HG03432 (cell line): ENCODE data around the gene KEL.

Experiments
- ATAC-seq: cut with Tn5 transposase; IDR thresholded peaks from one replicate; pipeline ENCODE4 v1.9.1; 2021; ENCODE audit warnings: mild to moderate bottlenecking, moderate library complexity; ENCODE audit not compliant: unreplicated experiment

The KEL gene

DNA sequence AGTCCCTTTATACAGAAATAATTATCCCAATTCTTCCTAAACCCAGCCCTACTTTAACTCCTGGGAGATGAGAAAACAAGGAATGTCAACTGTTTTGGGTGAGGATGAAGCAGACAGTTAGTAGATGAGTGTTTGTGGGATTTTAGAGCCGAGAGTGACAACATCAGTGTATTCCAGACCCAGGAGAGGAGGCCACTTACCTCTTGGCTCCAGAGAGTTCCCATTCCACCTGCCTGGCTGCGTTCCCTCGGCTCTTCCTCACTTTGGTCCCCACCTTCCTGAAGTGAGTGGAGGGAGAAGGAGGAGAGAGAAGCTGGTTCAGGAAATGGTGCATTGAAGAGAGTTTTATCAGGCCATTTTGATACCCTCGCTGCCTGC, 579 bp downstream of the KEL start:
- ATAC-seq, result no peak

DNA sequence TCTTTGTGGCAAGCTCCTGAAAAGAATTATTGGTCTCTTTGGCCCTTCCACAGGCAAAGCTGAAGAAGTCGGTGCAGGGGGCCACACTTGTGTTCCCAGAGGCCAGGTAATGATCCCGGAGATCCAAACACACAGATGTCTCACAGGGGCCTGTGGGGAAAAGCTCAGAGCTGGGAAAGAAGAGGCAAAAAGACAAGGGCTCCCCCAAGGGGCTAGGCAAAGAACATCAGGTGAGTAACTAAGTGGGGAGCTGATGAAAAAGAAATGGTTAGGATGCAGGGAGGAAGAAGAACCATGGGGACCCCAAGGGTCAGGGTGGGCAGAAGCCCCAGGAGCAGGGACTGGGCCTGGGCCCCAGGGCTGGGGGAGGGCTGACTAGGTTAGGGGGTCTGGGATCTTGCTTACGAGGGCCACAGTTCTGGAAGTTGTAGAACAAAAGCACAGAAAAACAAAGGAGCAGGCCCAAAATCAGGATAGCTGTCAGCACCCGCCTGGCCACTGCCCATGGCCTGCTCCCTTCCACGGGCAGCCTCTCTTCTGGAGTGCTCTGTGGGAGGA, 1.1 kb downstream of the KEL start:
- no peak for ATAC-seq

DNA sequence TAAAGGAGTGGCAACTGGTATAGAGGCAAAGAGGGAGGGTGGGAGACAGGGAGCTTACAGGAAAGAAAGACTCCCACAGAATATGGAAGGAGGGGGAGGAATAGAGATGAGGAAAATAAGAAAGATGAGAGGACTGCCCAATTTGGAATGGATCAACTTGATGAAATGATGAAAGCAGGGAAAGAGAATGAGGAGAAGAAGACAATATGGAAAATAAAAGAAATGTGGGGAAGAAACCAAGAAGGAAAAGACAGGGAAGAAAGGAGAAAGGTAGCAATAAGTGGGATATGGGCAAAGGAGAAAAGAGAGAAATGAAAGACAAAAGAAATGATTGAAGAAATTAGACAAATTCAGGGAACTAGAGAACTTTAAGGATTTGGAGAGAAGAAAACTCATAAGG, 3.0 kb downstream of the KEL start:
- ATAC-seq, result no peak

DNA sequence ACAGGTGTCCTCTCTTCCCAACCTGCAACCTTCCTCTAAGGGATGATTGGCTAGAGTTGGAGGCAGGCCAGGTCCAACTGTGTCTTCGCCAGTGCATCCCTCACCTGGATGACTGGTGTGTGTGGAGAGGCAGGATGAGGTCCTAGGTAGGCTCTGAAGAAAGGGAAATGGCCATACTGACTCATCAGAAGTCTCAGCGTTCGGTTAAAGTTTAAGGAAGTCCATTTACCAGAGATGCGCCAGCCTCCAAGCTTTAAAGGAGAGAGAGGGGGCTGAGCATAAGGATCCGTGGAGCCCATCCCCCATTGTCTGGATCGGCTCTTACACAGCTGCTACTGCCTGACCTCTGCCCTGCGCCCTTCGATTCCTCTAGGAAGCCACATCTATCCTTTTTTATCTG, 4.4 kb downstream of the KEL start:
- no peak for ATAC-seq

DNA sequence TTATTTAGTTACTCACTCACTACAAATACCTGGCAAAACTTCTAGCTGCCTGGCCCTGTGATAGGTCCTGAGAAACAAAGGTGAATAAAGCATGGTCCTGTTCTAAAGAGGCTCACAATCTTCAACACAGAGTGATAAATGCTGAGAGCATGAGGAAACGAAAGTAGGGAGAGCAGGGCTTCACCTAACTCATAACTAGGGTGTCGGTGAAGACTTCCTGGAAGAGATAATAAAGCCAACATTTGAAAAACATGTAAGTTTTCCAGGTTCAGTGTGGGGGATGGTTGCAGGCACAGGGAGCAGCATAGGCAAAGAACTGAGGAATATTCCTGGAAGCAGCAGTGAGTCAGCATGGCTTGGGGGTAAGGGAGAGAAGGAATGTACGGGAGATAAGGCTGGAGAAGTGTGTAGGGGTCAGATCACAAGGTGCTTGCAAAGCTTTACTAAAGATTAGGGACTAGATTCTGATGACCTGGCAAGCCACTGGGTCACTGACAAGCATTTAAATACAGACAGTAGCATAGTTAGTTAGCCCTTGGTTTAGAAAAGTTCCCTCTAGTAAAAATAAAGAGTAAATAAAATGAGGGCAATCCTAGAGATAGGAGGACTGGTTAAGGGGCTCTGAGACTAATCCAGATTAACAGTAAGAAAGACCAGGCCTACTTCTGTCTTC, 5.1 kb downstream of the KEL start:
- ATAC-seq, result no peak

DNA sequence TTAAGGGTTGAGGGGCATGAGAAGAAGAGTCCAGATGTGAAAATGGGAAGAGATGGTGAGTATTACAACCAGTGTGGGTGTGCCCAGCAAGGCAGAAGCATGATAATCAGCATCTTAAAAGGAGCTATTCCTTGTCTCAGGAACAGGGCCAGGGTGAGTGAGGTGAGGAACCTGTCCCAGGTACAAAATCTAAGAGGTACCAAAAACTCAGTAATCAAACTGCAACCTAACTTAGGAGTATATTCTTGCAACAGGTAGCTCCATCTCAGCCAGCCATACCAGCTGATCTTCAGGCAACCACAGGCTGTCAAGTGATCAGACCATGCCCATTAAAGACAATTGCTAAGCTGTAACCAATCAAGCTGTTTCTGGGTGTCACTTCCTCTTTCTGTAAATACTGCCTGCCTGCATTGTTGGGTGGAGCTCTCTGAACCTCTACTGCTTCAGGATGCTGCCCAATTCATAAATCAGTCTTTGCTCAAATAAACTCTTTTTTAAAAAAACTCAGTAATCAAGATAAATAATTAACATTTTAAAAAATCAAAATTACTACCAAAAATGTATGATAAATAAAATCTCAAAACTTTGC, 7.4 kb downstream of the KEL start:
- ATAC-seq, result no peak

DNA sequence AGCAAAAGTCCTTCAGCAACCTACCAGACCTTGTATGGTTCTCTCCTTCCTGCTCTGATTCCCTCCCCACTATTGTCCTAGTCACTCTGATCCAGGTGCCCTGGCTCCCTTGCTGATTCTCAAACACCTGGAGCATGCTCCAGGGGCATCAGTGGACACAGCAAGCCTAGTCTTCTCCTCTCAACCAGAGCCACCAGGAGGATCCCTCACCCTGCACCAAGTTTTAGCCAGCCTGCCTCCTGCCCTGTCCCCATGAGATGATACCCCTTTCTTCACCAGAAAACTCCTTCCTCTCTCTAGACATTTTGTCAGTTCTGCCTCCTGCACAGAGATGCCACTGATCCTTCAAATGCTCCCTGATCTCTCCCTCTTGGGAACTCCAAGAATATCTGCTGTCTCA, 11.9 kb downstream of the KEL start:
- ATAC-seq, result no peak

DNA sequence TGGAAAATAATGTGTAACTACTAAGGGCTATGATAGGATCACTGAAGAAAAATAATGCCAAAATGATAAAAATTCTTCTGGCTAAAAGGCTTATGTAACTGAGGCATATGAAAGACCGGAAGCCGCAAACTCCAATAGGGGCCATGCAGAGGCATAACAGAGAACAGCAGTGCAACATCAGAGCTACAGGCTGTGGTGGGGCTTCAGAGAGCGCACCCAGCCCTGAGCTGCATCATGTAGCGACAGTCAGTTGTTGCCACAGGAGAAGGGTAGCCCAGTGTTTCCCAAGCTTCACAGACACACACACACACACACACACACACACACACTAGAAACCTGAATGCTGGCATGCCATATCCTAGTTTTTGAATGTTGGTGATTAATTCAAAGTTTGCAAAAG, 13.6 kb downstream of the KEL start:
- no peak for ATAC-seq

DNA sequence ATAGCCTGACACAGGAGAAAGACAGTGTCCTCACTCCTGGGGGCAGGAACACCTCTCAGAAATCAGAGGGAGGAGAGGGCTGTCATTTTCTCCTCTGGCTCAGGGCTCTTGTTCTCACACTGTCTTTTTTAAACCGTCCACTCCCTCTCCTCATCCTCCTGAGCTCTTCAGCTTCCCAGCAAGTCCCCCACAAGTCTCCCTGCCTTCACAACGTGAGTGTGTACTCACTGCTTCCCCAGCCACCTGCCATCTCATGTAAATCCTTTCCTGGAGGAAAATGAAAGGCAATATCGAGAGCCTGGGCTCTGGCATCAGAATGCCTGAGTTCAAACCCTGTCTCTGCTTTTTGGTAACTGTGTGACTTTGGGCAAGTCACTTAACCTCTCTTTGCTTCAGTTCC, 17.2 kb downstream of the KEL start:
- ATAC-seq, result no peak

DNA sequence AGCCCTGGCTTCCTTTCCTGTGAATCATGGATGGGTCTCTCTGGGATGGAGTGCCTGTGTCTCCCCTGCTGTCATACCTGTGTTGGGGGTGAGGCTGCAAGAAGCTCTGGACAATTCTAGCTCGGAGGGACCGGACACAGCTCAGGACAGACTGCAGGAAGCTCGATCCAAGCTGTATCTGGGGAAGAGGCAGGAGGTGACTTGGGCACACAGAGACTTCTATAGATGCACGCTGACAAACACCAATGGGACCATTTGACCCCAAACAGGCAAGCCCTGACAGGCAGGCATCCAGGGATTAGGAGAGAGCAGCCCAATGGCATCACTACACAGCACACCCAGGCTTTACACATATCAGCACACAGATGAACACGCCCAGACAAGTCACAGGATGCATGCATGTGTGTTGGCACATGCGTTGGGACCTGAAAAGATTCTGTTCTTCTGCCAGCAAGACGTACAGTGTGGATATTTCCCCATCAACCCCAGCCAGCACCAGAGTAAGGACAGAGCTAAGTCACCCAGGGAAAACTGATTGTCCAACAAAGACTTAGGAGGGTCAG, 18.4 kb downstream of the KEL start:
- no peak for ATAC-seq

DNA sequence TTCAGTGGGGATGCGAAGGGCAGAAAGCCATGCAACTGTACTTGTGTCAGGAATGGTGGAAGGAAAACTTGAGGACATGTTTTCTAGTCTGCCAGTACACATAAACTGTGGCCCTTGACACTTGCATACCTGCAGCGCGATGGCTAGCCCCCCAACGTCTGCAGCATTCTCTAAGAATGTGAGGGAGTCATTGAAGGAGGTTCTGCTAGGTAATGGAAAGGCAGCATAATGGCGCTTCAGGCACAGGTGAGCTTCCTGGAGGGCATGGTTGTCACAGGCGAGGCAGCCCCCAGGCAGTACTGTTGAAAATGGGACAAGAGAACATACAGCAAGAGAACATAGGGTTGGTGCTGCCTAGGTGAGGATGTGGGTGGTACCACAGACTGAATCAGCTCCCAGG, 19.4 kb downstream of the KEL start:
- ATAC-seq, result no peak

DNA sequence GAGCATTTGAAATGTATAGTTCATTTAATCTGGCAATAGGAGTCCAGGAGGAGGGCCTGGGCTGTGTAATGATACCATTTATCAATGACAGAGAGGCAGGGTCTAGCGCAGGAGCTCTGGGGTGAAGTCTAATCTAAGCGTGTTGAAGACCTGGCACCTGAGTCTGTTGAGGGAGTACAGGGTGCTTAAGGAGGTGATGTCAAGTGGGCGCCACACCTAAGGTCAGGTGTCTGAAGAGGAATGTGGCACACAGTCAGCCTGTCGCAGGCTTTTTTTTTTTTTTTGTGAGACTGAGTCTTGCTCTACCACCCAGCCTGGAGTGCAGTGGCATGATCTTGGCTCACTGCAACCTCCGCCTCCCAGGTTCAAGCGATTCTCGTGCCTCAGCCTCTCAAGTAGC, 20.6 kb downstream of the KEL start:
- no peak for ATAC-seq

DNA sequence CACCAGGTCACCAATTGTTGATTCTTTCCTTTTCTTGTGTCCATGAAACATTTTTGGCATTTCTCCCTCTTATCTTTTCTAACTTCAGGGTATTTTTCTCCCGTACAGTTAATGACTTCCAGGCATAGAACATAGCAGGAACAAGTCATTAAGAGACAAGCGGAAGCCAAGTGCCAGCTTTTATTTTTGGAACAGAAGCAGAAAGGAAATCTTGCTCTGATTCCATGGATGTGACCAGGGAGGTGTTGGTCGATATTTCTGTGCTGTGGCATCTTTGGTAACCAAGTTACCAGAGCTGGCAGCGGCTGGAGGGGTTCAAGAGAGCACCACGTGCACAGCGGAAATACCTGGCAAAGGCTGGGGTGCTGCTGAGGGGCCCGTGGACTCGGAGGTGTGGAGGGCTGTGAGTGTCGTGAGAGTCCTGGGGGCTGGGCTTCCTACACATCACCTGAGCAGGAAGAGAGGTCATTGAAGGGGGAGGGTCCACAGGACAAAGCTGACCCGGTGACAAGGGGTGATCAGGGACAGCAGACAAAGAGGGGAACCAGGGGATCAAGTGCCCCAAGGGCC, 21.1 kb downstream of the KEL start:
- no peak for ATAC-seq

DNA sequence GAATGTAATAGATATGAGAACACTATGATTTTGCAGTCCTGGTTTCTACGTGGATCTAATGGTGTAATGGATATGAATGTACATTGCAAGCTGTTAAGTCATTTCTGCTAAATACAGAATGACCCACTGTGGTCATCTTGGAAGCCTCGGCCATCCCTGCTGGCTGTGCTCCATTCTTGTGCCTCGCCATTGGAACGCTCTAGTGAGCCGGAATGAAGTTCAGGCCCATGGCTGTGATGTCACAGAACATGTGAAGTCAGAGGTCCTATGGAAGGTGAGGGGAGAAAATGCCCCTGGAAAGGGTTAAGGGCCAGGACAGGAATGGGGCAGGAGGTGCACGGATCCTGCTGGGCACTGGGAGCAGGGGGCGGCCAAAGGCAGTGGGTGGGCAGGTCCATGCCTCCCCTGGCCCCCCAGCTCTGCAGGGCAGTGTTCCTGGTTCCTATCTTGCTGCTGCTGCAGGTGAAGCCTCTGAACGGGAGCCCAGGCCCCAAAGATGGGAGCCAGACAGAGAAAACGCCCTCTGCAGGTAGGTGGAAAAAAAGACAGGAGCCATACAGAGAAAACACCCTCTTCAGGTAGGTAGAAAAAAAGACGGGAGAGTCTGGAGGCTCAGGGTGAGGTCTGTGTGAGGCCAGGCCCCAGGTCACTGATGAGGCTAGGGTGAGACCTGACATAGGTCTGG, 22.8 kb downstream of the KEL start, which contains the start of gene LLCFC1:
Gene LLCFC1 (plus strand): TSS at position 259 of the 685 bp plus-strand sequence. CDS start 138 bp downstream, at position 397.
- peak; percentile 39 for ATAC-seq

DNA sequence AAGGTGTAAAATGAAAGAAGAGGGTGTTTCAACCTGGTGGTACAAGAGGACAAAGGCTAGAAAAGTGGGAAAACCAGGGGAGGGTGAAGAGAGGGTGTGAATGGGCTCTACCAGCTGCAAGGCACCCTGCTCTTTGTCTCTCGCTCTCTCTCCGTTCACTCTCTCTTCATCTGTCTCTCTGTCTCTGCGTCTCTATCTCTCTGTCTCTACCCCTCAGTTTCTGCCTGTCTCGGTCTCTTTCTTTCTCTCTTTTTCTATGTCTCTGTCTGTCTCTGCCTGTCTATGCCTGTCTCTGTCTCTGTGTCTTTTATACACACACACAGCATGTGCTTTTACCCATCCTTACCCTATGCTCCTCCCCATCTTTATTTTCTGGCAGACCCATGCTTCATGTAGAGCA, 23.6 kb downstream of the KEL start:
- no peak for ATAC-seq

DNA sequence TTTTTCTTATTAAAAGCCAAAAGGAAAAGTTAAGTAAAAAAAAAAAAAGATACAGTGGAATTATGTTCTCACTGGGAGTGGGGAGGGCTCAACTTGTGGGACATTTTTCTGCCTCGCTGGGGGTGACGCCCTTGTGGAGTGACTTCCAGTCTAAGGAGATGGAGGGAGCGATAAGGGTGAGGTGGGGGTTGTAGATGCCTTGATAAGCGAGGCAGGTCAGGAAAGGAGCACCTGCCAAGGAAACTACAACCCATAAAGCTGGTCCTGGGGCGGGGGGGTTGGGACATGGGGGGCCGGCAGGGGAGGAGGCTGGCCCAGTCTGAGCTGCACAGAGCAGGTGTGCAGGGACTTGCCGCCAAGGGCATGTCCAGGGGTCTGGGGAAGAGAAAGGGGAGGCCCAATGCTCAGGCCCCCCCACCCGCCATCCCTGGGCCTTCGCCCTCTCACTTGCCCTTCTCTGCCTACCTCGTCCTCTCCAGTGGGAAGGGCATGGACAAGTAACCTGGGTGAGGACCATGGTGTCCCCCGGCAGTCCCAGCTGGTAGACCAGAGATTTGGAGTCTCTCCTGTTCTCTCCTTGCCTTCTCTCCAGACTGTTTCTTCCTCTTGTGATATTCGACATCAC, 26.1 kb downstream of the KEL start:
- no peak for ATAC-seq

DNA sequence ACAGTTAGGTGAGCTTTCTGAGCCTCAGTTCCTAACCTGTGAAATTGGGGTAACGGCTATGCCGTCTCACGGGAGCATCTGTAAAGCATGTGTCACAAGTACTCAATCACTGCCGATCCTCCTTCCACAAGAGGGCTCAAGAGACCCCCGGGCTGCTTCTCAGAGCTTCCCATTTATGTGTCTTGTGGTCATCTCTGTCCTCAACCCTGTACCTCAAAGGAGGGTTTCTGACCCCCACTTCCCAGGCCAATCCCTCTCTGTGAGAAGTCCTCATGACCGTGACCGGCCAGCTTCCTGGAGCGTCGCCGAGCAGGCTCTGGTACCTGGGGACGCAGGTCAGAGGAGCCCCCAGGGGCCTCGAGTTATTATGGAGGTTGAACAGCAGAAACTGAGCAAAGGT, 28.1 kb downstream of the KEL start:
- ATAC-seq, result no peak

DNA sequence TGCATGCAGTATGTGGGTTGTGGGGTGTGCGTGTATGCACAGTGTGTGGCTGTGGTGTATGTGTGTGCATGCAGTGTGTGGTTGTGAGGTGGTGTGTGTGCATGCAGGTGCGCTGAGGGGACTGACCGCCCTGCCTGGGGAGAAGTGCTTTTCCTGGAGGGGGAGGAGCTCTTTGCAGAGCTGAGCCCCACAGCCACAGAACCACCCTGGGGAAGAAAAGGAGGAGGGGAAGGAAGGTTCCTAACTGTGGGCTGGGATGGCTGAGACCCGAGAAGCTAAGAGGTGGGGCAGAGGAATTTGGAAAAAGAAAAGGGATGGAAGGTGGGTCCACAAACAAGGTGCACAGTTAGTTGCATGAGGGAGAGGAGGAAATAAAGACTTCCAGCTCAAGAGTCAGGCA, 28.5 kb downstream of the KEL start, which contains the start of gene TRPV5:
Gene TRPV5 (minus strand): TSS at position 123 of the 400 bp plus-strand sequence. CDS start 287 bp downstream, outside the sequence.
- no peak for ATAC-seq

DNA sequence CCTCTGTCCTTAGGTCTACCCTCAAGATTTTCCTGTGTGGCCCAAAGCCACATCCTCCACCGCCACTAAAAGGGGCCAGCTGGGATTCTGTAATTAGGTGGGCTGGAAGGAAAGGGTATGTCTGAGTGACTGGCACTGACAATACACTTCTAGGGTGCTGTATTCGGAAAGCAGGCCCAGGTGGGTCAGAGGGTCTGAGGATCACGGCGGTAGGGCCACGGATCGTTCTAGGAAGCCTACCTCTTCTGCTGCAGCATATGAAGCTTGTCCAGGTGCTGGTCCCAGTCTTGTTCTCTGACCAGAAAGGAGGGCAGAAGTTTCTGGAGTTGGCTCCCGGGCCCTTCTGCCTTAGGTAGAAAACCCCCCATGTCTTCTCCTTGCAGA, 29.1 kb downstream of the KEL start:
- no peak for ATAC-seq

DNA sequence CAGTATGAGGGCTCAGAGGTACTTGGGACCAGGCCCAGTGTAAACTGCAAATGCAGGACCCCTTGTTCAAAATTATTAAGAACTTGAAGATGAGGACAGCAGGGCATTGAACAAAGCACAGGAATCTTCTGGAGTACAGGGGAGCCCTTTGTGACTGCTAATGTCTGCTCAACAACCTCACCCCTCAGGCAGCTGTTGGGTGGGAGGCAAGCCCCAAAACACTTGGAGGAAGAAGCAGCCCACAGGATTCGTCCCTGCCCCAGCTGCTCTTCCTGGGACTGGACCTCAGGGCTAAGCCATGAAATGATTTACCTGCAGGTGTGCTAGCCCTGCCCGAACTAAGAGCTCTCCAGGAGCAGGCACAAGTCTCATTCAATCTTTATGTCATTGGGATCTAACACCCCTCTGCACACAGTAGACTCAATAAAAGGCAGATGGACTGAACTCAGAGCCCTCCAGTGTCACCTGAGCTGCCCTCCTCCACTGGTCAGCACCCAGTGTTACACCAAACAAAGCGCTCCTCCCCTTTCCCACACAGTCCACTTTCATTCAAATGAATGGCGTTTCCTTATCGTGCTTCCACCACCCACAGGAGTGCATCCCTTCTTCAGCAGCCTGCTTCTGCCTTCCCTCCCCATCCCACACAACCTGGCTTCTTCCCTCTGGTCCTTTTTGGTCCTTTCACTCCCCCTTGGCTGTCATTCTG, 29.6 kb downstream of the KEL start:
- ATAC-seq, result no peak
